H9 (cell line): Measurements from ENCODE around the gene KREMEN2. TPM values are rescaled to one million over a fixed set of nuclear protein-coding genes. Genes with fewer than 3 reads are reported as not detected.

Experiments
- DNase-seq: peaks from one replicate; pipeline ENCODE4 v3.0.0-alpha.2; 2017
- H2AFZ ChIP-seq: one replicate; pipeline ENCODE4 v1.6.1; 2013; ENCODE audit warnings: mild to moderate bottlenecking, low read length, control low read depth, moderate library complexity
- H2AK5ac ChIP-seq: 2 replicates; pipeline ENCODE4 v1.6.1; 2013; ENCODE audit warnings: low read length, control low read depth, mixed read lengths; ENCODE audit not compliant: insufficient read length
- H2BK120ac ChIP-seq: one replicate; pipeline ENCODE4 v1.6.1; 2013; ENCODE audit warnings: low read depth, mild to moderate bottlenecking, low read length, control low read depth, inconsistent platforms; ENCODE audit not compliant: poor library complexity, severe bottlenecking
- H2BK12ac ChIP-seq: 2 replicates; pipeline ENCODE4 v1.6.1; 2013; ENCODE audit warnings: low read length, control low read depth, mixed read lengths, low read depth; ENCODE audit not compliant: insufficient read length
- H2BK15ac ChIP-seq: 2 replicates; pipeline ENCODE4 v1.6.1; 2013; ENCODE audit warnings: low read depth, low read length, control low read depth
- H2BK20ac ChIP-seq: one replicate; pipeline ENCODE4 v1.6.1; 2013; ENCODE audit warnings: low read depth, mild to moderate bottlenecking, low read length, control low read depth, inconsistent platforms; ENCODE audit not compliant: poor library complexity, severe bottlenecking
- H2BK5ac ChIP-seq: 2 replicates; pipeline ENCODE4 v1.6.1; 2013; ENCODE audit warnings: low read length, control low read depth, mixed read lengths; ENCODE audit not compliant: insufficient read length
- H3K14ac ChIP-seq: 2 replicates; pipeline ENCODE4 v1.6.1; 2013; ENCODE audit warnings: low read length, control low read depth; ENCODE audit not compliant: insufficient read depth
- H3K18ac ChIP-seq: 2 replicates; pipeline ENCODE4 v1.6.1; 2013; ENCODE audit warnings: low read depth, mild to moderate bottlenecking, mixed read lengths, low read length, control low read depth; ENCODE audit not compliant: insufficient read length
- H3K23ac ChIP-seq: 2 replicates; pipeline ENCODE4 v1.6.1; 2013; ENCODE audit warnings: low read length, control low read depth, mixed read lengths, low read depth; ENCODE audit not compliant: insufficient read length
- H3K23me2 ChIP-seq: 2 replicates; pipeline ENCODE4 v1.6.1; 2013; ENCODE audit warnings: low read depth, mild to moderate bottlenecking, mixed read lengths, low read length, control low read depth; ENCODE audit not compliant: insufficient read length, poor library complexity, severe bottlenecking
- H3K27ac ChIP-seq: 2 replicates; pipeline ENCODE4 v1.5.1; 2013; ENCODE audit warnings: low read length, control low read depth, mixed read lengths, low read depth; ENCODE audit not compliant: insufficient read length
- H3K27me3 ChIP-seq: 2 replicates; pipeline ENCODE4 v1.6.1; 2013; ENCODE audit warnings: low read length, control low read depth, inconsistent platforms; ENCODE audit not compliant: insufficient read depth
- H3K4ac ChIP-seq: 2 replicates; pipeline ENCODE4 v1.6.1; 2013; ENCODE audit warnings: low read depth, mild to moderate bottlenecking, control low read depth, inconsistent platforms, low read length, moderate library complexity
- H3K4me1 ChIP-seq: 2 replicates; pipeline ENCODE4 v1.6.1; 2013; ENCODE audit warnings: low read length, control low read depth, inconsistent platforms; ENCODE audit not compliant: insufficient read depth
- H3K4me2 ChIP-seq: 2 replicates; pipeline ENCODE4 v1.6.1; 2013; ENCODE audit warnings: low read length, control low read depth, mixed read lengths; ENCODE audit not compliant: insufficient read length, insufficient read depth
- H3K56ac ChIP-seq: 2 replicates; pipeline ENCODE4 v1.6.1; 2013; ENCODE audit warnings: low read depth, mild to moderate bottlenecking, mixed read lengths, low read length, control low read depth; ENCODE audit not compliant: insufficient read length
- H3K79me1 ChIP-seq: 2 replicates; pipeline ENCODE4 v1.6.1; 2013; ENCODE audit warnings: low read depth, mild to moderate bottlenecking, moderate library complexity, low read length, control low read depth, inconsistent platforms; ENCODE audit not compliant: insufficient read depth, poor library complexity, severe bottlenecking
- H3K79me2 ChIP-seq: 2 replicates; pipeline ENCODE4 v1.6.1; 2013; ENCODE audit warnings: low read length, control low read depth, inconsistent platforms; ENCODE audit not compliant: insufficient read depth
- H3K9ac ChIP-seq: 2 replicates; pipeline ENCODE4 v1.6.1; 2013; ENCODE audit warnings: low read length, control low read depth, mixed read lengths; ENCODE audit not compliant: insufficient read length; ENCODE audit errors: extremely low read depth
- H3K9me3 ChIP-seq: one replicate; pipeline ENCODE4 v1.6.1; 2013; ENCODE audit warnings: low read depth, low read length, inconsistent platforms; ENCODE audit not compliant: control insufficient read depth
- H3T11ph ChIP-seq: one replicate; pipeline ENCODE4 v1.6.1; 2013; ENCODE audit warnings: mild to moderate bottlenecking, low read length, control low read depth, inconsistent platforms
- H4K20me1 ChIP-seq: one replicate; pipeline ENCODE4 v1.6.1; 2013; ENCODE audit not compliant: control insufficient read depth, insufficient read length, insufficient read depth
- H4K5ac ChIP-seq: 2 replicates; pipeline ENCODE4 v1.6.1; 2013; ENCODE audit warnings: low read depth, mild to moderate bottlenecking, mixed read lengths, low read length, control low read depth; ENCODE audit not compliant: insufficient read length
- H4K8ac ChIP-seq: replicated peaks from 2 replicates; pipeline ENCODE4 v1.6.1; 2013; ENCODE audit warnings: low read length, control low read depth, mixed read lengths, low read depth; ENCODE audit not compliant: insufficient read length
- H4K91ac ChIP-seq: 2 replicates; pipeline ENCODE4 v1.6.1; 2013; ENCODE audit warnings: low read depth, mild to moderate bottlenecking, moderate library complexity, mixed read lengths, low read length, control low read depth; ENCODE audit not compliant: insufficient read length
- H3K27ac Mint-ChIP-seq, 3 experiments: 2 replicates in 2 of 3; 3 replicates in 1 of 3; pipeline ENCODE4 v1.8.0; 2020 to 2021; ENCODE audit warnings: mixed read lengths in 3 of 3, mild to moderate bottlenecking in 1 of 3, moderate library complexity in 1 of 3
- H3K27me3 Mint-ChIP-seq: 2 replicates; pipeline ENCODE4 v1.8.0; 2021; ENCODE audit warnings: low read depth, mild to moderate bottlenecking, moderate library complexity, mixed read lengths
- H3K36me3 Mint-ChIP-seq, 3 experiments: 2 replicates in 2 of 3; 3 replicates in 1 of 3; pipeline ENCODE4 v1.8.0; 2020 to 2021; ENCODE audit warnings: low read depth in 3 of 3, mixed read lengths in 3 of 3; ENCODE audit not compliant: insufficient read depth in 1 of 3
- H3K4me1 Mint-ChIP-seq, 2 experiments: 2 replicates each; pipeline ENCODE4 v1.8.0; 2020; ENCODE audit warnings: mixed read lengths in 2 of 2
- H3K4me3 Mint-ChIP-seq, 2 experiments: 2 replicates in 1 of 2; 3 replicates in 1 of 2; pipeline ENCODE4 v1.8.0; 2020 to 2021; ENCODE audit warnings: mild to moderate bottlenecking in 2 of 2, mixed read lengths in 2 of 2, moderate library complexity in 1 of 2
- H3K9me3 Mint-ChIP-seq, 2 experiments: 2 replicates in 1 of 2; 3 replicates in 1 of 2; pipeline ENCODE4 v1.8.0; 2020; ENCODE audit warnings: mild to moderate bottlenecking in 2 of 2, mixed read lengths in 2 of 2, moderate library complexity in 1 of 2
- CTCF ChIP-seq: fragments of 200-600 bp; sonication (generic); conservative IDR thresholded peaks from 3 replicates; pipeline ENCODE4 v1.8.0; 2021; ENCODE audit warnings: antibody characterized with exemption, mild to moderate bottlenecking
- WGBS: extraction: QIAGEN DNeasy Blood & Tissue Kit; methylation state at CpG from one replicate; pipeline ENCODE4 v1.1.7; 2013; ENCODE audit warnings: missing lambda C conversion rate, low lambda C conversion rate, mixed read lengths; ENCODE audit not compliant: insufficient read length; ENCODE audit errors: extremely low coverage; 5-methylcytosine and 5-hydroxymethylcytosine counted together
- total RNA-seq: library from RNA; stranded (reverse); gene quantifications from 2 replicates; pipeline ENCODE4 v1.2.1, GENCODE V29; 2021

KREMEN2 gene
- total RNA-seq, 1 experiment from 2014 or later, result 12.8 TPM

- H3K27me3 Mint-ChIP-seq, result no peaks in the 10 kb centered on the region
- Histone ChIP-seq H3K14ac (no peak overlapping the region), H3K9ac (no peak overlapping the region)
Measured at GRCh38 chr16:2933701-2934100, 30.4 kb upstream of the KREMEN2 start.

More at GRCh38 chr16:2933701-2934100, 30.4 kb upstream of the KREMEN2 start:
- no peak overlapping the region for H2BK15ac ChIP-seq
- H3K4me2 ChIP-seq, result no peak overlapping the region
- Mint-ChIP-seq H3K36me3 (peaks cover 5 to 16% (median 7%) of the 10 kb centered on the region in 3 experiments), H3K4me1 (peaks cover 5% of the 10 kb centered on the region in 2 experiments), H3K4me3 (no peak overlapping the region), H3K27ac (no peak overlapping the region), H3K9me3 (no peaks in the 10 kb centered on the region)
- no peak overlapping the region for H4K91ac ChIP-seq
- no peaks in the 10 kb centered on the region for H3K27me3 ChIP-seq
- no peak for TF ChIP-seq CTCF
- no peak overlapping the region for H3K27ac ChIP-seq
- no peaks in the 10 kb centered on the region for H4K20me1 ChIP-seq
- no peak overlapping the region for H2BK20ac ChIP-seq
- H2BK5ac ChIP-seq, result no peak overlapping the region
- H2BK120ac ChIP-seq, result no peak overlapping the region
- H3K18ac ChIP-seq, result no peak overlapping the region
- DNase-seq, result no peak
- no peak overlapping the region for H3K23ac ChIP-seq
- H2AFZ ChIP-seq, result no peak overlapping the region
- no peaks in the 10 kb centered on the region for H3K23me2 ChIP-seq
- H4K5ac ChIP-seq, result no peak overlapping the region
- H3K4ac ChIP-seq, result no peak overlapping the region
- no peak overlapping the region for H4K8ac ChIP-seq
- H3K56ac ChIP-seq, result no peak overlapping the region
- no peaks in the 10 kb centered on the region for H3K9me3 ChIP-seq
- H3K79me1 ChIP-seq, result no peaks in the 10 kb centered on the region
- no CpG with 5 or more reads among the region's 22 CpGs for WGBS
- no peaks in the 10 kb centered on the region for H3K4me1 ChIP-seq
- H2AK5ac ChIP-seq, result no peak overlapping the region
- H2BK12ac ChIP-seq, result no peak overlapping the region
- H3T11ph ChIP-seq, result no peak overlapping the region
- H3K79me2 ChIP-seq, result no peaks in the 10 kb centered on the region
